A549 treated with RU486 at 1 μM for 4 hours (cell line): ENCODE results near the gene MYO1D. TPM values are rescaled to one million over a fixed set of nuclear protein-coding genes. Genes with fewer than 3 reads are reported as not detected.

ENCODE experiments used
- total RNA-seq: library from RNA; stranded (reverse); fragments of 200-300 nt; extraction: Qiagen RNA extraction; gene quantifications from 5 replicates; pipeline ENCODE4 v1.2.3, GENCODE V29; 2022; ENCODE audit warnings: low read depth

The MYO1D gene
- 2.1 to 2.9 TPM (median 2.4 TPM) in 5 replicates for total RNA-seq

DNA sequence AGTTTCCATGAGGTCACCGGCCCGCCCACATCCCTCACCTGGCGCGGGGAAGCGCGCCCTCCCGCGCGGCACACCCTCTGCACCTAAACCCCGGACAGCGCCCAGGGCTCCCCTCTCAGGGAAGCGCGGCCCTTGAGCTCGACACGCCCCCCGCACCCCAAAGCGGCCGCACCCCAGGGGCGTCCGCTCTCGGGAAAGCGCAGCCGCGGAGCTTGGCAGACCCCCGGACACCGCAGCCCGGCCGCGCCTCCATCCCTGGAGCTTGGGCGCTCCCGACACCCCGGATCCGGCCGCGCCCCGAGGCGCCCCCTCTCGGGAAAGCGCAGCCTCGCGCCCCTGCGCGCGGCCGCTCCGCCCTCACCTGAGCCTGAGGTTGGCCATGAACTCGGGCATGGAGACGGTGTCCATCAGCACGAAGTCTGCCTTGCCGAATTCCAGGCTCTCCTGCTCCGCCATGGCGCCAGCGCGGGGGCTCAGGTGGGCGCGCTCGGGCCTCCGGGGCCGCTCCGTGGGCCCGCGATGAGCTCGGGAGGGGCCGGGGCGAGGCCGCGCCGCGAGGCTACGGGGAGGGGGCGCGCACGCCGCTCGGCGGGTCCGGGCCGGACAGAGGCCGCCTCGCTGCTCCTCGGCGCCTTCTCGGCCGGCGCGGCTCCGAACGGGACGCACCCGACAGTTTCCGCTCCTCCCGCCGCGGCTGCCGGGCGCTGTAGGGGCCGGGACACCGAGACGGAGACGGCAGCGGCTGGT is at the start of gene MYO1D:
TSS of gene MYO1D (minus strand) at position 708 of the 747 bp plus-strand sequence. CDS start at position 456, 252 bp downstream.

DNA sequence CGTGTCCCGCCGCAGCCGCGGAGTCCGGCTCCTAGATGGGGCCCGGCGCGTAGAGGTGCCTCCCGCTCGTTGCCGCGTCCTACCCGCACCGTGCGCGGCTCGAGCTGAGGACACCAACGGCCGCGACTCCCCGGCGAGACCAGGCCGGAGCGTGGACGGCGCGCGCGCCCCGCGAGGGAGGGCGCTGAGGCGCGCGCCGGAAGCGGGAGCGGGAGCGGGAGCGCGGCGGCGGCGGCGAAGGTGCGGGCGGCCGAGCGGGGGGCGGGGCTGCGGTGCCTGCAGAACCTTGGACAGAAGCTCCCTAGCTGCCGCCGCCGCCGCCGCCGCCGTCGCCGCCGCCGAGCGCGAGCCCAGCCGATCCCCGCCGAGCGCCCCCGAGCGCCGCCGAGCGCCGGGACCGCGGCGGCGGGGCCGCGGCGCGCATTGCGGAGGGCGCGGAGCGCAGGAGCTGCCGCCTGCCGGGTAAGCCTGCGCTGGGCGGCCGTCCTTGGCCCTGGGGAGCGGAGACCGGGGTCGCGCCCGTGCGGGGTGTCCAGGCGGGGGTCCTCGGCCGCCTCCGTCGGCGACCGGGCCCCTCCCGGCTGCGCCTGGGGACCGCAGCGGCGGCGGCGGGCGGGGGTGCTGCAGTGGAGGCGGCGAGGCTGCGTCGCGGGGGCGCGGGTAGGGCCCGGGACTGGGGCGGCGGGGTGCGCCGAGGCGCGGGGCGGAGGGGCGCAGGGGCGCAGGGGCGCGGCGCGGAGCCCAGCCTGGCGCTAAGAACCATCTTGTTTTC is 390.0 kb downstream of the MYO1D start, which contains the start of gene CDK5R1:
TSS of gene CDK5R1 (plus strand) at position 293 of the 772 bp plus-strand sequence. CDS start 628 bp downstream, outside the sequence.

DNA sequence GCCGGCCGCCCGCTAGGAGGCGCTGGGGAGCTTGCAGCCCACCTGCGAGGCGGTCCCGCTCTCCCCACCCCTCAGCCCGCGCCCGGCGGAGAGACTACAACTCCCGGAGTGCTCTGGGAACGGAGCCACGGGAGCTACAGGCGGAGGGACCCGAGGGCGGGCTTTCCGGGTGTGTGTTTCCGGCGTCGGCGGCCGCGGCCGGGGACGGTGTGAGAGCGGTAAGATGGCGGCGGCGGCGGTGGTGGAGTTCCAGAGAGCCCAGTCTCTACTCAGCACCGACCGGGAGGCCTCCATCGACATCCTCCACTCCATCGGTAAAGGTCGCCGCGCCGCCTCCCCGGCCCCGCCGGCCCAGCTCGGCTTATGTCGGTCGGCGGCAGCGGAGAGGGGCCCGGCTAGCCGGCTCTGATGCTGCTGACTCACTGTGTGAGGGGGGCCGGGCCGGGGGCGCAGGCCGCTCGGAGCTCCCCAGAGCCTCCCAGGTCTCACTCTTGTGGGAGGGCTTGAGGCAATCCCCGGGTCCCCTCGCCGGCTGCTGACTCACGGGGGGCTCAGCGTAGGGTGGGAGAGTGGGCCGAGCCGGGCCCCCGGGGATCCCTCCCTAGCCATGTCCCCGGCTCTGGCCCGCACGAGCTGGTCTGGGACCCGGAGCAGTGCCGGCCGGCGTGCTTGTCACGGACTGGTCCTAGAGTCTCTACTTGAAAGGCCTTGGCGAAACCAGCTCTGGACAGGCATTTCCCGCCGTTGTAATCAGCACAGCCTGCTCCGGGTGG is 432.4 kb downstream of the MYO1D start, which contains the start of gene PSMD11:
TSS of gene PSMD11 (plus strand) at position 210 of the 773 bp plus-strand sequence. CDS start at position 224, 14 bp downstream.

Other genes starting within 250 kb of the MYO1D start
- 38.0 to 51.1 TPM (median 44.8 TPM) in 5 replicates for gene TMEM98, start 51.0 kb upstream of the MYO1D start, total RNA-seq
- gene SPACA3, start 114.7 kb upstream of the MYO1D start, total RNA-seq, result not detected in 5 replicates